Ishikawa (cell line): ENCODE measurements around the gene SMTNL2.

Experiments used
- CEBPB ChIP-seq: IDR thresholded peaks from 2 replicates; pipeline ENCODE4 v1.6.1; 2012
- CREB1 ChIP-seq: IDR thresholded peaks from 2 replicates; pipeline ENCODE4 v1.6.1; 2012; ENCODE audit warnings: low read depth
- EGR1 ChIP-seq: IDR thresholded peaks from 2 replicates; pipeline ENCODE4 v1.6.1; 2012
- EP300 ChIP-seq: IDR thresholded peaks from 2 replicates; pipeline ENCODE4 v1.6.1; 2012; ENCODE audit warnings: borderline replicate concordance
- FOXM1 ChIP-seq: IDR thresholded peaks from 2 replicates; pipeline ENCODE4 v1.6.1; 2012; ENCODE audit warnings: low read depth, borderline replicate concordance
- MAX ChIP-seq: IDR thresholded peaks from 2 replicates; pipeline ENCODE4 v1.6.1; 2012
- NFIC ChIP-seq: IDR thresholded peaks from 2 replicates; pipeline ENCODE4 v1.6.1; 2012
- RAD21 ChIP-seq: IDR thresholded peaks from 2 replicates; pipeline ENCODE4 v1.6.1; 2012; ENCODE audit warnings: low read depth
- REST ChIP-seq: IDR thresholded peaks from 2 replicates; pipeline ENCODE4 v1.6.1; 2012; ENCODE audit warnings: low read depth, mild to moderate bottlenecking
- TAF1 ChIP-seq: IDR thresholded peaks from 2 replicates; pipeline ENCODE4 v1.6.1; 2012; ENCODE audit warnings: low read depth, mild to moderate bottlenecking
- TCF12 ChIP-seq: IDR thresholded peaks from 2 replicates; pipeline ENCODE4 v1.6.1; 2012; ENCODE audit warnings: low read depth
- TEAD4 ChIP-seq: IDR thresholded peaks from 2 replicates; pipeline ENCODE4 v1.6.1; 2012
- YY1 ChIP-seq: IDR thresholded peaks from 2 replicates; pipeline ENCODE4 v1.6.1; 2012; ENCODE audit warnings: low read depth
- ZBTB7A ChIP-seq: IDR thresholded peaks from 2 replicates; pipeline ENCODE4 v1.6.1; 2012; ENCODE audit warnings: low read depth
- TF ChIP-seq, protein P1 (sequence below): IDR thresholded peaks from 2 replicates; pipeline ENCODE4 v1.6.1; 2012

Gene SMTNL2

GRCh38 chr17:4631836-4632580 is 47.7 kb downstream of the SMTNL2 start:
- no peak for TF ChIP-seq REST
- no peak for TF ChIP-seq TAF1
- no peak for TF ChIP-seq CREB1
- no peak for TF ChIP-seq FOXM1
- TF ChIP-seq NFIC, result no peak
- TF ChIP-seq MAX, result no peak
- no peak for TF ChIP-seq CEBPB
- TF ChIP-seq RAD21, result no peak
- no peak for TF ChIP-seq TCF12
- no peak for TF ChIP-seq EGR1
- TF ChIP-seq, protein P1, sequence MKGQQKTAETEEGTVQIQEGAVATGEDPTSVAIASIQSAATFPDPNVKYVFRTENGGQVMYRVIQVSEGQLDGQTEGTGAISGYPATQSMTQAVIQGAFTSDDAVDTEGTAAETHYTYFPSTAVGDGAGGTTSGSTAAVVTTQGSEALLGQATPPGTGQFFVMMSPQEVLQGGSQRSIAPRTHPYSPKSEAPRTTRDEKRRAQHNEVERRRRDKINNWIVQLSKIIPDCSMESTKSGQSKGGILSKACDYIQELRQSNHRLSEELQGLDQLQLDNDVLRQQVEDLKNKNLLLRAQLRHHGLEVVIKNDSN, result no peak

DNA sequence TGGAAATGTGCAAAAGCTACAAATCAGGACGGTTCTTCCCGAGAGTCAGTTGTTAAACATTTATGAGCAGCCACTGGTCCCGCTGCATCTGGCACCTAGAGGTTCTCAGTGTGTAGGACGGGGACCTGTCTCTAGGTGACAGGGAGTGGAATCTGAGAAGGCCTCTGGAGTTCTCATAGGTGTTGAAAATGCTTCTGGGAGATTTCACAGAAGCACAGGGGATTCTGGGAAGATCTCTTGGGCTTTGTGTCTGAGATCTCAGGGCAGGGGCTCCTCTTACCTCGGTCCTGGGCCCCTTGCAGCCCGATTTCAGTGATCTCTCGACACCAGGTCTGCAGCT is 48.2 kb downstream of the SMTNL2 start:
- TF ChIP-seq EGR1 (no peak), YY1 (no peak), RAD21 (no peak), ZBTB7A (no peak), FOXM1 (no peak), EP300 (no peak), TAF1 (no peak), TCF12 (no peak), NFIC (no peak)
- TF ChIP-seq, protein P1, result no peak

DNA sequence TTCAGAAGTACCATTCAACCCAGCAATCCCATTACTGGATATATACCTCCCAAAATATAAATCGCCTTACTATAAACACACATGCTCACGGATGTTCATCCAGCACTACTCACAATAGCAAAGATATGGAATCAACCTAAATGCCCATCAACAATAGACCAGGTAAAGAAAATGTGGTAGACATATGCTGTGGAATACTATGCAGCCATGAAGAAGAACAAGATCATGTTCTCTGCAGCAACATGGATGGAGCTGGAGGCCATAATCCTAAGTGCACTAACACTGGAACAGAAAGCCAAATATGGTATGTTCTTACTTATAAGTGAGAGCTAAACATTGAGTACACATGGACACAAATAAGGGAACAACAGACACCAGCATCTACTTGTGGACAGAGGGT is 49.3 kb downstream of the SMTNL2 start:
- TF ChIP-seq RAD21 (no peak), EGR1 (no peak), TCF12 (no peak), EP300 (no peak), CREB1 (no peak), NFIC (no peak), CEBPB (no peak), FOXM1 (no peak), TEAD4 (no peak), YY1 (no peak), TAF1 (no peak), ZBTB7A (no peak), MAX (no peak), REST (no peak)
- TF ChIP-seq, protein P1, result no peak

- TF ChIP-seq NFIC, result no peak
- TF ChIP-seq, protein P1, result no peak
- TF ChIP-seq RAD21, result no peak
- no peak for TF ChIP-seq REST
- no peak for TF ChIP-seq FOXM1
- no peak for TF ChIP-seq CREB1
- TF ChIP-seq ZBTB7A, result no peak
- TF ChIP-seq TAF1, result no peak
- no peak for TF ChIP-seq YY1
- no peak for TF ChIP-seq EP300
Observed at GRCh38 chr17:4634976-4635375, 50.6 kb downstream of the SMTNL2 start.
